ENCODE results near the gene TMPRSS13.

The TMPRSS13 gene

GRCh38 chr11:117898059-117898458, 31.1 kb downstream of the TMPRSS13 start:
- TF ChIP-seq REST (IDR thresholded peaks at IDR 0.05; ENCODE audit: insufficient read depth in 1 of 2, low read depth in 2 of 2, low read length in 2 of 2): no peak
- TF ChIP-seq TAF1 (IDR thresholded peaks at IDR 0.05; ENCODE audit: borderline replicate concordance, insufficient read depth, low read length): no peak
- TF ChIP-seq FOXP2 (optimal IDR thresholded peaks at IDR 0.05; ENCODE audit: borderline replicate concordance, extremely low read depth, extremely low read length, insufficient read depth): no peak
- no peak for TF ChIP-seq POLR2AphosphoS5 (IDR thresholded peaks at IDR 0.05; ENCODE audit: low read depth, low read length)
- no peak for TF ChIP-seq SIN3A (IDR thresholded peaks at IDR 0.05; ENCODE audit: borderline replicate concordance, insufficient read depth, low read length)

- TF ChIP-seq REST (IDR thresholded peaks at IDR 0.05; ENCODE audit: insufficient read depth in 1 of 2, low read depth in 2 of 2, low read length in 2 of 2) (no peak), SIN3A (IDR thresholded peaks at IDR 0.05; ENCODE audit: borderline replicate concordance, insufficient read depth, low read length) (no peak), TAF1 (IDR thresholded peaks at IDR 0.05; ENCODE audit: borderline replicate concordance, insufficient read depth, low read length) (no peak), POLR2AphosphoS5 (IDR thresholded peaks at IDR 0.05; ENCODE audit: low read depth, low read length) (no peak), FOXP2 (optimal IDR thresholded peaks at IDR 0.05; ENCODE audit: borderline replicate concordance, extremely low read depth, extremely low read length, insufficient read depth) (no peak)
These were observed 36.6 kb downstream of the TMPRSS13 start for GRCh38 chr11:117892651-117893050.

- TF ChIP-seq TAF1 (IDR thresholded peaks at IDR 0.05; ENCODE audit: borderline replicate concordance, insufficient read depth, low read length): no peak
These were observed 37.8 kb downstream of the TMPRSS13 start for GRCh38 chr11:117891362-117891761.

- TF ChIP-seq FOXP2 (optimal IDR thresholded peaks at IDR 0.05; ENCODE audit: borderline replicate concordance, extremely low read depth, extremely low read length, insufficient read depth) (no peak), POLR2AphosphoS5 (IDR thresholded peaks at IDR 0.05; ENCODE audit: low read depth, low read length) (no peak), REST (IDR thresholded peaks at IDR 0.05; ENCODE audit: insufficient read depth in 1 of 2, low read depth in 2 of 2, low read length in 2 of 2) (no peak), SIN3A (IDR thresholded peaks at IDR 0.05; ENCODE audit: borderline replicate concordance, insufficient read depth, low read length) (no peak), TAF1 (IDR thresholded peaks at IDR 0.05; ENCODE audit: borderline replicate concordance, insufficient read depth, low read length) (no peak)
These were observed 41.0 kb downstream of the TMPRSS13 start for GRCh38 chr11:117888139-117888566.

GRCh38 chr11:117887431-117888138, 41.6 kb downstream of the TMPRSS13 start:
- no peak for TF ChIP-seq TAF1 (IDR thresholded peaks at IDR 0.05; ENCODE audit: borderline replicate concordance, insufficient read depth, low read length)
- no peak for TF ChIP-seq SIN3A (IDR thresholded peaks at IDR 0.05; ENCODE audit: borderline replicate concordance, insufficient read depth, low read length)
- no peak for TF ChIP-seq POLR2AphosphoS5 (IDR thresholded peaks at IDR 0.05; ENCODE audit: low read depth, low read length)
- TF ChIP-seq REST (IDR thresholded peaks at IDR 0.05; ENCODE audit: insufficient read depth in 1 of 2, low read depth in 2 of 2, low read length in 2 of 2): no peak
- no peak for TF ChIP-seq FOXP2 (optimal IDR thresholded peaks at IDR 0.05; ENCODE audit: borderline replicate concordance, extremely low read depth, extremely low read length, insufficient read depth)

All from PFSK-1 (cell line).